Naive thymus-derived CD8-positive, alpha-beta T cell (primary cell): ENCODE results near the gene INO80. TPM values are rescaled to one million over a fixed set of nuclear protein-coding genes. Genes with fewer than 3 reads are reported as not detected.

Experiments used
- polyA plus RNA-seq, 3 donors: library from polyadenylated mRNA; unstranded; fragments of 300-500 nt; fragmentation: Illumina TruSeq; gene quantifications; one replicate each; pipeline ENCODE4 v1.2.3, GENCODE V29; 2021
- total RNA-seq, 8 experiments: library from RNA in 2 of 8; stranded (reverse) in 2 of 8; gene quantifications; one replicate each; pipeline ENCODE4 v1.2.3 and lab custom pipeline; 2021 to 2026

INO80 gene
- total and polyA plus RNA-seq, 5 experiments from 2014 or later: 2.2 to 38.2 (median 8.0) TPM

Other genes with a start within 250 kb of the INO80 start
- not detected for gene RHOV, start 242.0 kb downstream of the INO80 start, total RNA-seq
- gene RHOV, start 242.0 kb downstream of the INO80 start, polyA plus RNA-seq: not detected
- gene VPS18, start 221.8 kb downstream of the INO80 start, total RNA-seq: 10 to 100 TPM; 20.4 to 20.7 TPM
- gene VPS18, start 221.8 kb downstream of the INO80 start, polyA plus RNA-seq: 10 to 100 TPM; 11.1 to 19.2 (median 15.0) TPM
- gene DLL4, start 186.9 kb downstream of the INO80 start, total RNA-seq: under 1 TPM in 1 of 2 experiments, not detected in 1; 0.16 TPM
- gene DLL4, start 186.9 kb downstream of the INO80 start, polyA plus RNA-seq: not detected
- gene CHAC1, start 162.8 kb downstream of the INO80 start, total RNA-seq: 1 to 10 TPM; 8.9 to 9.2 TPM
- gene CHAC1, start 162.8 kb downstream of the INO80 start, polyA plus RNA-seq: not detected
- not detected for gene EXD1, start 114.5 kb upstream of the INO80 start, total RNA-seq
- not detected for gene EXD1, start 114.5 kb upstream of the INO80 start, polyA plus RNA-seq
- 10 to 100 TPM; 21.1 to 23.9 TPM for gene CHP1, start 115.0 kb upstream of the INO80 start, total RNA-seq
- 10 to 100 TPM; 11.3 to 21.7 (median 12.5) TPM for gene CHP1, start 115.0 kb upstream of the INO80 start, polyA plus RNA-seq
- 1 to 10 TPM; 5.3 to 7.0 TPM for gene OIP5, start 216.3 kb upstream of the INO80 start, total RNA-seq
- gene OIP5, start 216.3 kb upstream of the INO80 start, polyA plus RNA-seq: under 1 TPM in 2 of 3 donors, not detected in 1; 0.18 to 0.24 TPM
- 1 to 10 TPM; 2.5 to 4.0 TPM for gene NUSAP1, start 216.6 kb upstream of the INO80 start, total RNA-seq
- 1 to 10 TPM in 1 of 3 donors, under 1 TPM in 2; 0.32 to 1.4 (median 0.93) TPM for gene NUSAP1, start 216.6 kb upstream of the INO80 start, polyA plus RNA-seq